HepG2 (cell line): ENCODE results near the gene P2RX7. TPM values are rescaled to one million over a fixed set of nuclear protein-coding genes. Genes with fewer than 3 reads are reported as not detected.

Experiments used
- ELF3 ChIP-seq: IDR thresholded peaks from 2 replicates; pipeline ENCODE4 v1.6.1; 2016; ENCODE audit warnings: missing genetic modification reagents, missing compliant biosample characterization
- GATAD2A ChIP-seq: IDR thresholded peaks from 2 replicates; pipeline ENCODE4 v1.6.1; 2016
- LCORL ChIP-seq, 2 experiments: fragments of 450-650 bp in 1 of 2; sonication (generic) in 1 of 2; formaldehyde crosslinking in 1 of 2; IDR thresholded peaks; 2 replicates each; pipeline versions ENCODE4 v1.5.0 to v1.6.1; 2017 to 2020; ENCODE audit warnings: antibody characterized with exemption in 1 of 2, missing genetic modification reagents in 1 of 2
- MXI1 ChIP-seq: IDR thresholded peaks from 3 replicates; pipeline ENCODE4 v1.6.1; 2012; ENCODE audit warnings: low read depth, low read length, inconsistent platforms, borderline replicate concordance
- WIZ ChIP-seq: sonication (generic); formaldehyde crosslinking; IDR thresholded peaks from 2 replicates; pipeline ENCODE4 v1.5.1; 2020; ENCODE audit warnings: mild to moderate bottlenecking, missing genetic modification reagents
- ZBTB1 ChIP-seq: sonication (generic); formaldehyde crosslinking; IDR thresholded peaks from 2 replicates; pipeline ENCODE4 v1.4.0; 2020; ENCODE audit warnings: missing genetic modification reagents, borderline replicate concordance
- ZNF329 ChIP-seq: sonication (generic); formaldehyde crosslinking; IDR thresholded peaks from 2 replicates; pipeline ENCODE4 v1.9.0; 2021; ENCODE audit warnings: low read depth, mild to moderate bottlenecking, missing genetic modification reagents
- ZNF333 ChIP-seq: sonication (generic); formaldehyde crosslinking; IDR thresholded peaks from 2 replicates; pipeline ENCODE4 v1.4.0; 2020; ENCODE audit warnings: mild to moderate bottlenecking, missing genetic modification reagents, borderline replicate concordance
- ZNF552 ChIP-seq: sonication (generic); formaldehyde crosslinking; IDR thresholded peaks from 2 replicates; pipeline ENCODE4 v1.9.0; 2022; ENCODE audit warnings: missing genetic modification reagents, mild to moderate bottlenecking, borderline replicate concordance
- polyA plus RNA-seq, 8 experiments: library from polyadenylated mRNA; depleted of rRNA in 3 of 8; stranded (reverse) in 7 of 8; unstranded in 1 of 8; fragments of >200 nt; fragmentation: Illumina TruSeq in 4 of 8; extraction: Trizol in 4 of 8; gene quantifications; 2 replicates each; pipeline versions ENCODE4 v1.2.1 to v1.2.3, GENCODE V29; 2011 to 2016; ENCODE audit warnings: low read depth in 4 of 8, missing spikeins in 1 of 8, mixed read lengths in 1 of 8; ENCODE audit not compliant: insufficient read depth in 1 of 8
- total RNA-seq, 5 experiments: library from RNA; depleted of rRNA; stranded (reverse); fragments of >200 nt; fragmentation: Illumina TruSeq; extraction: Trizol; gene quantifications; 2 replicates each; pipeline ENCODE4 v1.2.3, GENCODE V29; 2016; ENCODE audit warnings: low read depth in 1 of 5
- TF ChIP-seq, protein P1 (sequence below): sonication (generic); formaldehyde crosslinking; IDR thresholded peaks from 2 replicates; pipeline ENCODE4 v1.4.0; 2020; ENCODE audit warnings: missing genetic modification reagents, borderline replicate concordance
- TF ChIP-seq, protein P2 (sequence below): sonication (generic); formaldehyde crosslinking; IDR thresholded peaks from 2 replicates; pipeline ENCODE4 v1.4.0; 2020; ENCODE audit warnings: missing genetic modification reagents
- TF ChIP-seq, protein P3 (sequence below): sonication (generic); formaldehyde crosslinking; IDR thresholded peaks from 2 replicates; pipeline ENCODE4 v1.8.0; 2022; ENCODE audit warnings: mild to moderate bottlenecking, missing genetic modification reagents; ENCODE audit not compliant: insufficient replicate concordance
- TF ChIP-seq, protein P4 (sequence below): IDR thresholded peaks from 2 replicates; pipeline ENCODE4 v1.4.0; 2020; ENCODE audit warnings: mild to moderate bottlenecking, missing genetic modification reagents
- TF ChIP-seq, protein P5 (sequence below): sonication (generic); formaldehyde crosslinking; IDR thresholded peaks from 2 replicates; pipeline ENCODE4 v1.4.0; 2020; ENCODE audit warnings: missing genetic modification reagents

P2RX7 gene
- total and polyA plus RNA-seq, 2 of the 13 experiments (the other 11 are each of a cell fraction or from before 2014, with no cell fraction given), result 0.13 to 0.73 TPM

DNA sequence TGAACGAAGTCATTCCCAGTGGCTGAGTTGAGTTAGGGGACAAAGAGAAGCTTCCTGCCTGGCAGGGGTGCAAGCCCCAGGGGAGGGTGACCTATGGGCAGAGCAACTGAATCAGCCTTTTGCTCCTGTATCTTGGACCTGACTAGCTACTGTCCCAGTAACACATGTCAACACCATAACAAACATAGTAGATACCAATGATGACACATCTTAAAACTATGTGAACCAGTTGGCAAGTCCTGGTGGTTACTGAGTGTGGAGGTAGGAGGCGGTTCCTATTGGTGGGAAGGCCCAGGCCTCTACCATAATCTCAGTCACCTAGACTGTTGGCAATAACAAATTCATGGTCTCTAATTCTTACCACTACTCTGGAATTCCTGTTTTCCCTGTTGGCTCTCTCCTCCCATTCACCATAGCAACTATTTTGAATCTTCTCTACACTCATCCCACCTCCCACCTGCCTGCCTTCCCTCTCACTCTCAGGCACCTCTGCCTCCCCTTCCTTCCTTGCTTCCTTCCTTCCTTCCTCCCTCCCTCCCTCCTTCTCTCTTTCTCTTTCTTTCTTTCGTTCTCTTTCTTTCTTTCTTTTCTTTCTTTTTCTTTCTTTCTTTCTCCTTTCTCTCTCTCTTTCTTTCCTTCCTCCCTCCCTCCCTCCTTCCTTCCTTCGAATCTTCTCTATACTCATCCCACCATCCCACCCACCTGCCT lies 8.1 kb upstream of the P2RX7 start (continued):
- TF ChIP-seq, protein P1, sequence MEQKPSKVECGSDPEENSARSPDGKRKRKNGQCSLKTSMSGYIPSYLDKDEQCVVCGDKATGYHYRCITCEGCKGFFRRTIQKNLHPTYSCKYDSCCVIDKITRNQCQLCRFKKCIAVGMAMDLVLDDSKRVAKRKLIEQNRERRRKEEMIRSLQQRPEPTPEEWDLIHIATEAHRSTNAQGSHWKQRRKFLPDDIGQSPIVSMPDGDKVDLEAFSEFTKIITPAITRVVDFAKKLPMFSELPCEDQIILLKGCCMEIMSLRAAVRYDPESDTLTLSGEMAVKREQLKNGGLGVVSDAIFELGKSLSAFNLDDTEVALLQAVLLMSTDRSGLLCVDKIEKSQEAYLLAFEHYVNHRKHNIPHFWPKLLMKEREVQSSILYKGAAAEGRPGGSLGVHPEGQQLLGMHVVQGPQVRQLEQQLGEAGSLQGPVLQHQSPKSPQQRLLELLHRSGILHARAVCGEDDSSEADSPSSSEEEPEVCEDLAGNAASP (CRISPR knock-in tag), result no peak
- TF ChIP-seq ZNF552 (CRISPR knock-in tag), result no peak
- no peak for TF ChIP-seq ELF3 (CRISPR knock-in tag)
- peak; percentile 53; the same call in 1 of the 2 replicates for TF ChIP-seq GATAD2A (CRISPR knock-in tag)
- TF ChIP-seq, protein P2, sequence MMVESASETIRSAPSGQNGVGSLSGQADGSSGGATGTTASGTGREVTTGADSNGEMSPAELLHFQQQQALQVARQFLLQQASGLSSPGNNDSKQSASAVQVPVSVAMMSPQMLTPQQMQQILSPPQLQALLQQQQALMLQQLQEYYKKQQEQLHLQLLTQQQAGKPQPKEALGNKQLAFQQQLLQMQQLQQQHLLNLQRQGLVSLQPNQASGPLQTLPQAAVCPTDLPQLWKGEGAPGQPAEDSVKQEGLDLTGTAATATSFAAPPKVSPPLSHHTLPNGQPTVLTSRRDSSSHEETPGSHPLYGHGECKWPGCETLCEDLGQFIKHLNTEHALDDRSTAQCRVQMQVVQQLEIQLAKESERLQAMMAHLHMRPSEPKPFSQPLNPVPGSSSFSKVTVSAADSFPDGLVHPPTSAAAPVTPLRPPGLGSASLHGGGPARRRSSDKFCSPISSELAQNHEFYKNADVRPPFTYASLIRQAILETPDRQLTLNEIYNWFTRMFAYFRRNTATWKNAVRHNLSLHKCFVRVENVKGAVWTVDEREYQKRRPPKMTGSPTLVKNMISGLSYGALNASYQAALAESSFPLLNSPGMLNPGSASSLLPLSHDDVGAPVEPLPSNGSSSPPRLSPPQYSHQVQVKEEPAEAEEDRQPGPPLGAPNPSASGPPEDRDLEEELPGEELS (CRISPR knock-in tag), result peak; percentile 37; the same call in 1 of the 2 replicates
- TF ChIP-seq, protein P3, sequence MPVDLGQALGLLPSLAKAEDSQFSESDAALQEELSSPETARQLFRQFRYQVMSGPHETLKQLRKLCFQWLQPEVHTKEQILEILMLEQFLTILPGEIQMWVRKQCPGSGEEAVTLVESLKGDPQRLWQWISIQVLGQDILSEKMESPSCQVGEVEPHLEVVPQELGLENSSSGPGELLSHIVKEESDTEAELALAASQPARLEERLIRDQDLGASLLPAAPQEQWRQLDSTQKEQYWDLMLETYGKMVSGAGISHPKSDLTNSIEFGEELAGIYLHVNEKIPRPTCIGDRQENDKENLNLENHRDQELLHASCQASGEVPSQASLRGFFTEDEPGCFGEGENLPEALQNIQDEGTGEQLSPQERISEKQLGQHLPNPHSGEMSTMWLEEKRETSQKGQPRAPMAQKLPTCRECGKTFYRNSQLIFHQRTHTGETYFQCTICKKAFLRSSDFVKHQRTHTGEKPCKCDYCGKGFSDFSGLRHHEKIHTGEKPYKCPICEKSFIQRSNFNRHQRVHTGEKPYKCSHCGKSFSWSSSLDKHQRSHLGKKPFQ (CRISPR knock-in tag), result no peak
- TF ChIP-seq ZNF329 (CRISPR knock-in tag), result no peak
- TF ChIP-seq, protein P4, sequence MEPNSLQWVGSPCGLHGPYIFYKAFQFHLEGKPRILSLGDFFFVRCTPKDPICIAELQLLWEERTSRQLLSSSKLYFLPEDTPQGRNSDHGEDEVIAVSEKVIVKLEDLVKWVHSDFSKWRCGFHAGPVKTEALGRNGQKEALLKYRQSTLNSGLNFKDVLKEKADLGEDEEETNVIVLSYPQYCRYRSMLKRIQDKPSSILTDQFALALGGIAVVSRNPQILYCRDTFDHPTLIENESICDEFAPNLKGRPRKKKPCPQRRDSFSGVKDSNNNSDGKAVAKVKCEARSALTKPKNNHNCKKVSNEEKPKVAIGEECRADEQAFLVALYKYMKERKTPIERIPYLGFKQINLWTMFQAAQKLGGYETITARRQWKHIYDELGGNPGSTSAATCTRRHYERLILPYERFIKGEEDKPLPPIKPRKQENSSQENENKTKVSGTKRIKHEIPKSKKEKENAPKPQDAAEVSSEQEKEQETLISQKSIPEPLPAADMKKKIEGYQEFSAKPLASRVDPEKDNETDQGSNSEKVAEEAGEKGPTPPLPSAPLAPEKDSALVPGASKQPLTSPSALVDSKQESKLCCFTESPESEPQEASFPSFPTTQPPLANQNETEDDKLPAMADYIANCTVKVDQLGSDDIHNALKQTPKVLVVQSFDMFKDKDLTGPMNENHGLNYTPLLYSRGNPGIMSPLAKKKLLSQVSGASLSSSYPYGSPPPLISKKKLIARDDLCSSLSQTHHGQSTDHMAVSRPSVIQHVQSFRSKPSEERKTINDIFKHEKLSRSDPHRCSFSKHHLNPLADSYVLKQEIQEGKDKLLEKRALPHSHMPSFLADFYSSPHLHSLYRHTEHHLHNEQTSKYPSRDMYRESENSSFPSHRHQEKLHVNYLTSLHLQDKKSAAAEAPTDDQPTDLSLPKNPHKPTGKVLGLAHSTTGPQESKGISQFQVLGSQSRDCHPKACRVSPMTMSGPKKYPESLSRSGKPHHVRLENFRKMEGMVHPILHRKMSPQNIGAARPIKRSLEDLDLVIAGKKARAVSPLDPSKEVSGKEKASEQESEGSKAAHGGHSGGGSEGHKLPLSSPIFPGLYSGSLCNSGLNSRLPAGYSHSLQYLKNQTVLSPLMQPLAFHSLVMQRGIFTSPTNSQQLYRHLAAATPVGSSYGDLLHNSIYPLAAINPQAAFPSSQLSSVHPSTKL (CRISPR knock-in tag), result peak; percentile 58; the same call in 1 of the 2 replicates
- no peak for TF ChIP-seq ZBTB1
- TF ChIP-seq, protein P5, sequence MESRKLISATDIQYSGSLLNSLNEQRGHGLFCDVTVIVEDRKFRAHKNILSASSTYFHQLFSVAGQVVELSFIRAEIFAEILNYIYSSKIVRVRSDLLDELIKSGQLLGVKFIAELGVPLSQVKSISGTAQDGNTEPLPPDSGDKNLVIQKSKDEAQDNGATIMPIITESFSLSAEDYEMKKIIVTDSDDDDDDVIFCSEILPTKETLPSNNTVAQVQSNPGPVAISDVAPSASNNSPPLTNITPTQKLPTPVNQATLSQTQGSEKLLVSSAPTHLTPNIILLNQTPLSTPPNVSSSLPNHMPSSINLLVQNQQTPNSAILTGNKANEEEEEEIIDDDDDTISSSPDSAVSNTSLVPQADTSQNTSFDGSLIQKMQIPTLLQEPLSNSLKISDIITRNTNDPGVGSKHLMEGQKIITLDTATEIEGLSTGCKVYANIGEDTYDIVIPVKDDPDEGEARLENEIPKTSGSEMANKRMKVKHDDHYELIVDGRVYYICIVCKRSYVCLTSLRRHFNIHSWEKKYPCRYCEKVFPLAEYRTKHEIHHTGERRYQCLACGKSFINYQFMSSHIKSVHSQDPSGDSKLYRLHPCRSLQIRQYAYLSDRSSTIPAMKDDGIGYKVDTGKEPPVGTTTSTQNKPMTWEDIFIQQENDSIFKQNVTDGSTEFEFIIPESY (CRISPR knock-in tag), result no peak
- no peak for TF ChIP-seq LCORL (IDR thresholded peaks at IDR 0.05)
- TF ChIP-seq LCORL (CRISPR knock-in tag; IDR thresholded peaks at IDR 0.05), result peak; percentile 78
- TF ChIP-seq MXI1, result peak; percentile 70; the same call in 1 of the 3 replicates
- TF ChIP-seq ZNF333 (CRISPR knock-in tag), result no peak
- TF ChIP-seq WIZ (CRISPR knock-in tag), result no peak
